WERI-Rb-1 (cell line): ENCODE results near the gene PLOD3.
A peak's percentile ranks its signal among the peaks of the same experiment; 100 is the strongest.

Experiments used
- DNase-seq: peaks from one replicate; pipeline ENCODE4 v3.0.0-alpha.2; 2020
- H3K27ac ChIP-seq: fragments of 250-450 bp; sonication (Bioruptor Pico); 2 replicates; pipeline ENCODE4 v1.5.1; 2020; ENCODE audit warnings: mild to moderate bottlenecking, moderate library complexity
- H3K27me3 ChIP-seq: fragments of 250-450 bp; sonication (Bioruptor Pico); 2 replicates; pipeline ENCODE4 v1.5.1; 2021; ENCODE audit warnings: mild to moderate bottlenecking, low read depth, moderate library complexity; ENCODE audit not compliant: insufficient read depth, severe bottlenecking
- H3K36me3 ChIP-seq: fragments of 250-450 bp; sonication (Bioruptor Pico); 2 replicates; pipeline ENCODE4 v1.5.1; 2020; ENCODE audit warnings: mild to moderate bottlenecking, moderate library complexity
- H3K4me3 ChIP-seq: 2 replicates; pipeline ENCODE4 v1.5.1; 2011; ENCODE audit warnings: low read depth, mild to moderate bottlenecking, control low read depth, low read length
- H3K9me3 ChIP-seq: fragments of 250-450 bp; sonication (Bioruptor Pico); 2 replicates; pipeline ENCODE4 v1.5.1; 2021; ENCODE audit warnings: mild to moderate bottlenecking, moderate library complexity; ENCODE audit not compliant: severe bottlenecking
- TF ChIP-seq, protein P1 (sequence below): IDR thresholded peaks from 2 replicates; pipeline ENCODE4 v1.5.1; 2011; ENCODE audit warnings: low read depth, mild to moderate bottlenecking, control low read depth, inconsistent platforms, low read length

The PLOD3 gene

DNA sequence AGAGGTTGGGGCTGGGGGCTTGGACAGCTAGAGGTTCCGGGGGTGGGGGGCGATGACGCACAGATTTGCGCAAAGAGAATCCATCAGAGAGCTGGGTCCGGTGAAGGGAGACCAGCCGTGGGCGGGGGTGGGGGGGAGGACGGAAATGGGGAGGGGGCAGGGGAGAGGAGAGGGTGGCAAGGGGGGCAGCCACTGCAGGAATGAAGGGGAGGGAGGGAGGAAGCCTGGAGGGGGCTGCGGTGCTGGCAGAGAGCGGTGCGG, 50.8 kb downstream of the PLOD3 start:
- Histone ChIP-seq H3K9me3 (no peaks in the 10 kb centered on the region), H3K27me3 (peaks cover 93% of the 10 kb centered on the region), H3K27ac (no peak overlapping the region)

DNA sequence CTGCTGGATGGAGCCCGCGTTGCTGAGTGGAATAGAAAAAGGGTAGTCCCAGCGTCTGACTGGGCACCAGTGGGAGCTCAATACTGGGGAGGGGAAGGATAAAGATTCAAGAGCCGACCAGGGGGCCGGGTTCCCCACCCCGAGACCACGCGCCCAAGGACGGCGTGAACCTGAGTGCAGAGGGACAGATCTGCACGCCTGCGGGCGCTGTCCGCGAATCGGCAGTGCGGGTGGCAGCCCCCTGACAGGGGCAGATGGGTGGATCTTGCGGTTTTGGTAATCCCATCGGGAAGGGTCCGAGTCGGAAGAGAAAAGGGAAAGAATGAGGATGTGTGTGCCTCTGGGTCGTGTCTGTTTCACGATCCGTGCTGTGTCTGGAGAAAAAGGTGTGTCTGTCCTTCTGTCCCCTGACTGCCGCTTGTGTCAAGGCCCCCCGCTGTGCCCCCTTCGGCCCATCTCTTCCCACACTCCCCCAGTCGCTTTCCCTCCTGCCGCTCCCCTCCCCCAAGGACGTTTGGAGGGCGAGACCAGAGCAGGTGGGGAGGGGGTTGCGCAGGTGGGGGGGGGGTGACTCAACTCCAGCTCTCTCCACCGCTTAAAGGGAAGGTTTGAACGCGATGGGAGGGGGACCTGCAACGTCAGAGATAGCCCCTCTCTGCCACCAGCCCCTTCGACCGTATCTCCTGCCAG, 51.3 kb downstream of the PLOD3 start:
- no peaks in the 10 kb centered on the region for H3K36me3 ChIP-seq
- TF ChIP-seq, protein P1, sequence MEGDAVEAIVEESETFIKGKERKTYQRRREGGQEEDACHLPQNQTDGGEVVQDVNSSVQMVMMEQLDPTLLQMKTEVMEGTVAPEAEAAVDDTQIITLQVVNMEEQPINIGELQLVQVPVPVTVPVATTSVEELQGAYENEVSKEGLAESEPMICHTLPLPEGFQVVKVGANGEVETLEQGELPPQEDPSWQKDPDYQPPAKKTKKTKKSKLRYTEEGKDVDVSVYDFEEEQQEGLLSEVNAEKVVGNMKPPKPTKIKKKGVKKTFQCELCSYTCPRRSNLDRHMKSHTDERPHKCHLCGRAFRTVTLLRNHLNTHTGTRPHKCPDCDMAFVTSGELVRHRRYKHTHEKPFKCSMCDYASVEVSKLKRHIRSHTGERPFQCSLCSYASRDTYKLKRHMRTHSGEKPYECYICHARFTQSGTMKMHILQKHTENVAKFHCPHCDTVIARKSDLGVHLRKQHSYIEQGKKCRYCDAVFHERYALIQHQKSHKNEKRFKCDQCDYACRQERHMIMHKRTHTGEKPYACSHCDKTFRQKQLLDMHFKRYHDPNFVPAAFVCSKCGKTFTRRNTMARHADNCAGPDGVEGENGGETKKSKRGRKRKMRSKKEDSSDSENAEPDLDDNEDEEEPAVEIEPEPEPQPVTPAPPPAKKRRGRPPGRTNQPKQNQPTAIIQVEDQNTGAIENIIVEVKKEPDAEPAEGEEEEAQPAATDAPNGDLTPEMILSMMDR, result no peak
- DNase-seq, result no peak
- no peak overlapping the region for H3K27ac ChIP-seq
- peak overlapping the region; percentile 32 for H3K4me3 ChIP-seq
- peaks cover 93% of the 10 kb centered on the region for H3K27me3 ChIP-seq
- no peaks in the 10 kb centered on the region for H3K9me3 ChIP-seq

More for the DNA sequence above, 50.8 kb downstream of the PLOD3 start:
- Histone ChIP-seq H3K36me3 (no peaks in the 10 kb centered on the region), H3K4me3 (no peak overlapping the region)
- DNase-seq, result no peak
- TF ChIP-seq, protein P1, result no peak

DNA sequence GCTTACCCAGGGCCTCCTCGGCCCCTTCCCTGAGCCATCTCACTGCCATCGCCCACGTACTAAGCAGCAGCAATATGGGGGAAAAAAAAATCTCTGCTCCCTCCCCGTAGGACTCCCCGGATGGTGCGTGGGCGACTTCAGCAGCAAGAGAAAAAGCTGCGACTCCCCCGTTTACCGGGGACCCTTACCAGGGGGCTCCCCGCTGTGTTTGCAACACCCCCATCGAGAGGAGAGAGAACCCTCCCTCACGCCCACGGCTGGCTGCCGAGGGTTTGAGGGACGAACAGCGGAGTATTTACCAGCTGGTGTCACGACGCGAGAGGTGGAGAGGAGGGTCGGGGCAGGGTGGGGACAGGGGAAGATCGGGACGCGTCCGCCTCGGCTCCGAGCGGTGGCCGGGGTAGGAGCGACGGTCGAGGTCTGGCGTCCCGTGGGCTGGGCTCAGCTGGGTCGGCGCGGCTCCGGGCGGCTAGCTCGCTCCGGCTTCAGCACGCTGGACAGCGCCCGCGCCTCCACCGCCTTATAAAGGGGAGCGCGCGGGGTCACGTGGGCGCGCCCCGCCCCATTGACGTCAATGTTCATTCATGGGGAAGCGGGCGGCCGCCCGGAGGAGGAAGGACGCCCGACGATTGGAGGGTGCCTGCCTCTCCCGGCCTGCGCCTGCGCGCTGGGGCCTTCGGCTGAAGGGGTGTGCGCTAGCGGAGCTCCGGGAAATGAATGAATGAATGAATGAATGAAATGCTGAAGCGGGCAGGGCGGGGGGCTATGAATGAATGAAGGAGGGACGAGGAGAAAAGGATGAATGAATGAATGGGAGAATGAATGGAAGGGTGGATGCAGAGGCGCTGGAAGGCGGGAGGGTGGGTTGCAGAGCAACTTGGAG, 52.1 kb downstream of the PLOD3 start, which contains the start of gene VGF:
TSS of gene VGF (minus strand) at position 495 of the 883 bp plus-strand sequence. CDS start 726 bp downstream, outside the sequence.
- H3K36me3 ChIP-seq, result no peaks in the 10 kb centered on the region
- H3K4me3 ChIP-seq, result peak within 1 kb of the TSS; percentile 32
- no peaks in the 10 kb centered on the region for H3K9me3 ChIP-seq
- peaks cover 89% of the 10 kb centered on the region for H3K27me3 ChIP-seq
- TF ChIP-seq, protein P1, result no peak
- peak; percentile 85 for DNase-seq
- H3K27ac ChIP-seq, result no peak within 1 kb of the TSS

DNA sequence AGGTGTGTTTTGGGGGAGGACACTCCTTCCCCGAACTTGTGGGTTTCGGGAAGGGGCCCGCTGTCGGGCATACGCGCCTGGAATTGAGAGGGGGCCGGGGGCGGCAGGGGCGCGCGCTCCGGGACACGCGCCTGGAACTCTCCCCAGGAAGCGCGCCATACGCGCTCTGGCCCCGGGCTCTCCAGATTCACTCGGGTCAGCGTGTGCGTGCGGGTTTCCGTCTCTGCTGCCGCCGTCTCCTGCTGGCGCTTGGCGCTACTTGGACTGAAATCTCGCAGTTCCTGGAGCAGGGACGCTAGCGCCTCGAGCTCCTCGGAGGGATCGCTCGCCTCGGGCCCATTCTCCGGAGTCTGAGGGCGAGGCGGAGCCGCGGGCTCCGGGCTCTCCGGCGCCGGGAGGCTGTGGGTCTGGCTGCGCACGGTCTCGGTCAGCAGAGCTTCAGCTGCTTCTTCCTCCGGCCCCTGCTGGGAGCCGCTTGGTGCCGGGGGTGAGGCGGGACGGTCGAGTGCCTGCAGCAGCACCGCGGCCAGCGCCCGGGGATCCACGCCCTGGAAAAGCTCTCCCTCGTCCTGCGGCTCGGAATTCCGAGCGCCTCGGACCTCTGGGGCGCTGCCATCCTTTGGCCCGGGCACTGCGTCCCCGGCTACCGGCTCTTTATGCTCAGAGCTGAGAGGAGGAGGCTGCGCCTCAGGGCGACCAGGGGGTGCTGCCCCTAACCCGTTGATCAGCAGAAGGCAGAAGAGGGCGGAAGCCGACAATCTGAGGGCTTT, 53.1 kb downstream of the PLOD3 start:
- no peak overlapping the region for H3K27ac ChIP-seq
- H3K36me3 ChIP-seq, result no peaks in the 10 kb centered on the region
- H3K4me3 ChIP-seq, result peak overlapping the region; percentile 20
- TF ChIP-seq, protein P1, result no peak
- DNase-seq, result no peak
- H3K27me3 ChIP-seq, result peaks cover 79% of the 10 kb centered on the region
- H3K9me3 ChIP-seq, result no peaks in the 10 kb centered on the region

DNA sequence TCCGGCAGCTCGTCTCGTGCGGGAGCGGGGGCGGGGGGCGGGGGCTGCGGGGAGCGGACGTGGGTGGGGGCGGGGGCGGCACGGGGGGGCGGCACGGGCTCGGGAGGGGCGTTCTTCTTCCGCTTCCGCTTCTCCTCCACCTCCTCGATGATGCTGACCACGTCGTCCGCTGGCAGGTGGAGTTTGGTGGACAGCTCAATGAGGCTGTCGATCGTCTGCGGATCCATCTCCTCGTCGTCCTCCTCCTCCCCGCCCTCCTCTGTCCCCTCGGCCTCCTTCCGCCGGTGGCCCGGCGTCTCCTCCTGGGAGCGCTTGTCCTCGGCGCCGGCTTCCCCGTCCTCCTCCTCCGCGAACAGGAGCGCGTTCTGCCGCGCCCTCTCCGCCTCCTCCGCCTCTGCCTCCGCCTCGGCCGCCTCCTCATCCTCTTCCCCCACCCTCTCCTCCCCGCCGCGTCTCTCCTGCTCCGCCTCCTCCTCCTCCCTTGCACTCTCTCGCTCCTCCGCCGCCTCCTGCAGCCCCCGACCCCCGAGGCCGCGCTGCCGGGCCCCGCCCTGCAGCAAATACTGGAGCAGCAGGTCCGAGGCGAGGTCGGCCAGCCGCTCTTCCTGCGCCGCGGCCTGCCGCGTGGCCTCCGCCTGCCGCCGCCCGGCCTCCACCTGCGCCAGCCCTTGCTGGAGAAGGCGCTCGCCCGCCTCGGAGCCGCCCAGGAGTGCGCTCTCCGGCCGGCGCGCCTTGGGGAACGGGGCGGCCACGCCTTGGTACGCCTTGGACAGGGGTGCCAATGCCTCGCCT, 53.9 kb downstream of the PLOD3 start:
- no peak for DNase-seq
- H3K9me3 ChIP-seq, result no peaks in the 10 kb centered on the region
- H3K27me3 ChIP-seq, result peaks cover 79% of the 10 kb centered on the region
- H3K27ac ChIP-seq, result no peak overlapping the region
- H3K4me3 ChIP-seq, result peak overlapping the region; percentile 20
- H3K36me3 ChIP-seq, result no peaks in the 10 kb centered on the region
- TF ChIP-seq, protein P1, result no peak
